Inflammatory macrophage (primary cell): Measurements from ENCODE around the gene STAC.
A peak's percentile ranks its signal among the peaks of the same experiment; 100 is the strongest.
"Not testable (repeated sequence)": the region's sequence is repeated elsewhere in the genome, so short reads cannot be mapped to it uniquely, and the experiment has no call there.

ENCODE experiments used
- DNase-seq, 2 donors: peaks; one replicate each; pipeline ENCODE4 v3.0.0-alpha.2; 2020 to 2022

STAC gene

DNA sequence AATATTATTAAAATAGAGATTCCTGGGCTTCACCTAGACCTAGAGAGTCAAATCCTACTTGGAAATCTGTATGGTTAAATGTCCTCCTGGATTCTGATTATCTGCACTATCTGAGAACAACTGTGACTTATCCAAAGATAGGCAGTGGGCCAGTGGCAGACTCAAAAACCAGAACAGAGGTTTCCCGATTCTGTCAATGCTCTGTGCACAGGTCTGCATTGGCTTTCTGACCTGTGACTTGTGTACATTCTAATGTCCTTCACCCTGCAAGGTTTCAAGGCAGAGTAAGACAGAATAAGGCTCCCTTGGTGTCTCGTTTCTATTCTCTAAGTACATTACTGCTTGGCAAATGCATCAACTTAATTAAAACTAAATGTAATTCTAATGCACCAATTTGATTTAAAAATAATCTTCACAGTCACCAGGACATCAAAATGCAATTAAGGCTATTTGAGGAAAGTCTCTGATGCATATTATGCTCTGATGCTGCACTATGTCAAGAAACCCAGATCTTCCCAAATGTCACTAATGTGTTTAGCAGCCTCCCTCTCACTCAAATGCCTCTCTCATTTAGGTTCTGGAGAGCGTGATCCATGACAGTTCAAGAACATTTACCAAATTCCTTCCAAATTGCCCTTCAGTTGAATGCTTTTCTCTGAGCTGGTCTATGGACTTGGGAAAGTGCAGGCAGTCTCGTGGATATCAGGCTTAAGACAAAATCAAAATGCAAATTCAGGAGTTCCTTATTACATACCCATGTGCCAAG is 140.1 kb downstream of the STAC start:
- no peak for DNase-seq

DNA sequence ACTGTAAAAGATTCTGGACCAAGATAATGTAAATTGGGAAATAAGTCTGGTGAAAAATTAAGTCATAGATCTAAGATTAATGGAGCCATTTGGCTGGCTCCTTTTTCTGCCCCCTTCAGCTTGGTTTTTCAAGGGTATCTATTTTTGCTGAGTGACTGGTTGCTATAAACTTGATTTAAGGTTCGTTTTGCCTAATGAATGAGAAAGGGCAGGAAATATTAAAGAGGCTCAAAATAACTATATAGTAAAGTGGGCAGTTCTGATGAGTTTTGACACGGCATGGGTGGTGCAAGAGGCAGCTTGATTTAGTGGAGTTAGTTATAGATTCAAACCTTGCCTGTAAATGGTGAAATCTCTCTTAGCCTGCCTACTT is 140.7 kb downstream of the STAC start:
- DNase-seq = no peak

DNA sequence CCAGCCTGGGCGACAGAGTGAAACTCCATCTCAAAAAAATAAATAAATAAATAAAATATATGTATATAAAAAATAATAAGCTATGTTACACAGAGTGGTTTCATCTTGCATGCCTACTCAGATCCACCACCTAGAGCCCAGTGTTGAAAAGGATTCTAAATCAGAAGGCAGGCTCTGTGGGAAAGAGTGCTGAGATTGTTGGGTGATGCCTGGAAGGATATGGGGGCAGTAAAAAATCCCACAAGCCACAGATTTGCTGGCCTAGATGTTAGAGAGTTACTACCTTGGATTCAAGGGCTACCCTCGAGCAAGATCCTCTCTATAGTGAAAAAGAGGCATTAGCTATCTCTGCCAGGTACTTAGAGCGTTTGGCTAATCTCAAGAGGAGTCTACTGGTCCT is 144.3 kb downstream of the STAC start:
- DNase-seq = no peak

DNA sequence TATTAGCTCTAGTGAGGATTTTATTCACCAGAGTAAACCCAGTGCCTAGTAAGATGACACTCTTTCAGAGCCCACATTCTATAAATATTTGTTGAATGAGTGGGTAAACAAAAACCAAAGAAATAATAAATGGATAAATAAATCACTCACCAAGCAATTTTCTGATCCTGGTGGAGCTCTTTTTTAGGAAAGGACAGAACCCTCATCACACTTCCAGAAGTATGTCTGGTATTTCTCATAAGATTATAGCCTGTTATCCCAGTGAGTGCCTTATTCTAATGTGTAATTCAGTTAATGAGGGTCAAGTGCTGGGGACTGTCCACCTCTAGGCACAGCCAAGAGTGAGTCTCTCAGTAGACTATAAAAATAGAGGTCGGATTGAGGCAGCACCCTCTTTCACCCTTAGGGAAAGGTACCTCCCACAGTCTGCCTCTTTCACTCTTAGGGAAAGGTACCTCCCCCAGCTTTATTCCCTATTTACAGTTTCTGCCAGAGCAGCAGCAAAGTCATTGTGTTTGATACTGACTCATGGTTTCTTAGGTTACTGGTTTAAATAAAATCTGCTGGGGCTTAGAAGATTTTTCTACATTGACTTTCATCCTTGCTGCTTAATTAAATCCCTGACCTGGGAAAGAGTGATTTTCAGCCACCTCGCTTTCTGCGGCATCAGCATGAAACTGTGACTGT is 145.0 kb downstream of the STAC start:
- no peak for DNase-seq

DNA sequence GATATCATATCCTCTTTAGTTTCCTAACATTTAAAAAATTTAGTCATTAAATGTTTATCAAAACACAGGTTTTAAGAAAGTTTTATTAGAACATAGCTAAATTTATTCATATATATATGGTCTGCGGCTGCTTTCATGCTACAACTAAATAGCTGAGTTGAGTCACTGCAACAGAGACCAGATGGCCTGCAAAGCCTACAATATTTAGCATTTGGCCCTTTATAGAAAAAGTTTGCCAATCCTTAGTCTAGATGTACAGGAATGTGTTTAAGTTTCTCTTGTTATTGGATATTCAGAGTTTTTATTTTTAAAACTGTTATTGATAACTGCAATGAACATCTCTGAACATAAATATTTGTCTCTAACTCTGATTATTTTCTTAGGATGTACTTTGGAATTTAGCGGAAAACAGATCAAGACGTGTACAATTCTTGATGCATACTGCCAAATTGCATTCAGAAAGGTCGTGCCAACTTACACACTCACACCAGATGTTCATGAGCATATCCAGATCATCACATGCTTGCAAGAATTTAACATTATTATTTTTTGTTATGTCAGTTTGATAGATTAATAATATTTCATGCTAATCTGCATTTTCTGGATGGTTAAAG is 157.9 kb downstream of the STAC start:
- no peak for DNase-seq

DNA sequence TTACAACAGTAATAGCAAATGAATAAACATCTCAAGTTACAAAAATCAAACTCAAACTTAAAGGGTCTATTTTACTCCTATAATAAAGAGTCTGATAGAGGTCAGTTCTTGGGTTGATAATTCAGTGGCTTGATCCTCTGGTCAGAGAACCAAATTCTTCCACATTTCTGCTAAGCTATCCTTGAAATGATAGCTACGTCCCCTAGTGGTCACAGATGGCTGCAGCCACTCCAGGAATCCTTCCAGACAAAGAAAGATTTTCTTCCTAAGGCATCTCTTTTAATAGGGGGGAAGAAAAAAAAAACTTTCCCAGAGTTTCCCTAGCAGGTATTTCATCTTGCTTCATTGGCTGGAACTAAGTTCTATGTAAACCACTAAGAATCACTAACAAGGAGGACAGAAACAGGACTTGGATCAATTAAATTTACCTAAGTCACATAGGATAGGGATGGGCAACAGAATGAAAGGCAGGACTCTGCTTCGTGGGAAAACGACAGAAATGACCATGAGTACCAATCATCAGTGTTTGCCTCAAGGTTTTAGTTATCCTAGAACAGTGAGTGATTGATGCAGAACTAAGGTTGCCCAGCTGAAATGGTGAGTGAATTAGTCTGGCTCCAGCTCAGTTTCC is 160.7 kb downstream of the STAC start:
- peak; percentile 32 to 50 for DNase-seq

DNA sequence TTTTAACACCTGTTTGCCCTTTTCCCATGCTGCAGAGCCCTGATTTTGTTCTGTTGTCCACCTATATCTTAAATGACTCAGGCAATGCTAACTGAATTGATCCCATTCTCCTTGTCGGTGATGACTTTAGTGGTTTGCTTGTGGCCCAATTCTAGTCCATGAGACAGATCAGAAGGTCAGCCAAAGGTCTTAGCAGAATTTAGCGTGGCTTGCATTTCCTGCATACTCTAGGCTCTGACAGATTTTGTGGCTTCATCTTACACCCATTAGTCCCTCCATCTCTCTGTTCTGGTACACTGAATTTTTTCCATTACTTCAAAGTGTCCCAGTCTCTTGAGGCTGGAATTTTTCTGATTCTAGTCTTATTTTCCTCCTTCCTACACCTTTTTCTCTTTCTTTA is 161.9 kb downstream of the STAC start:
- DNase-seq = no peak

DNA sequence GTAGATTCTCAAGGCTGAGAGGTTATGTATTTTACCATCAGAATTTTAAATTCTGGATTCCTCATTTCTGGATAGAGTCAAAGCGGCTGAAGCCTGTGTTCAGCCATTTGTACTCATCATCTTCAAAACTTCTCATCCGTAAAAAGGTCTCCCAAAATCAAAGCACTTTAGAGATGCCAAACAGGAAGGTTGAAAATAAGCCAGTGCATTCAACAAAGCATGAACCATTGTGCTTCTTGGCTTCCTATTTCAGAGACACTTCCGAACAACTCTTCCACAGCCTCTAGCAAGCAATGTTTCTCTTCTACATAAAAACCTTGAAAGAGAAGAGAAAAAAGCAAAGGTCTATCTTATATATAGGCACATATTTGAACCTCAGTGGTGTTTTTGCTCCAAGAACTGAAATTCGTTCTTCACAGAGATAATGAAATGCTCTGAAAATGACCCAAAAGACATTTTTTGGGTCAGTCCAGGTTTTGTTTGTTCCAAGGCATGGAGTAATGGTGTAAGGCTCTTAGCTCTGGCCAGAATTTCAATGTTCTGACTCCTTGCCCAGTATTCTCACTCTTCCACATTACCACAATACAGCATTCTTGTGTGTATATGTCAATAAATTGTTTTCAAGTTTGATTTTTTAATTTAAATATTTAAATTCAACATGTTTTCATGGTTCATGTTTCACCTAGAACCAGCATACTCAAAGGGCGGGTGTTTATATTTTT is 163.1 kb downstream of the STAC start:
- no peak for DNase-seq

DNA sequence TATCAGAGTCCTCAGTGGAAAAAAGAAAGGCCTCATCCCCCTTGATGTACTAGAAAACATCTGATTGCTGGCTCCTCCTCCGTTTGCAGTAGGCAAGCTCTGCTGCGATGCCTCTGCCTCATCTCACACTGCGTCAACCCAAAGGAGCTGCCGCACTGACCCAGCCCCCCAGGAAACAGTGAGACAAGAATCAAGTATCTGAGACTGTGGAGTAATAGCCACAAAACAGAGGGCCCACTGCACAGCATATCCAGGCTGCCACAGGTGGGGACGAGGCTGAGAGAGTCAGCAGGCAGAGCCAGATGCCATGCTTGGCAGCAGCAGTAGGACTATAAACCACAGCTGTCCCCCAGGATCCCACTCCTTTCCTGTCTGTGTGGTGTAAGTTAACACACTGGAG is 165.9 kb downstream of the STAC start:
- DNase-seq = no peak

DNA sequence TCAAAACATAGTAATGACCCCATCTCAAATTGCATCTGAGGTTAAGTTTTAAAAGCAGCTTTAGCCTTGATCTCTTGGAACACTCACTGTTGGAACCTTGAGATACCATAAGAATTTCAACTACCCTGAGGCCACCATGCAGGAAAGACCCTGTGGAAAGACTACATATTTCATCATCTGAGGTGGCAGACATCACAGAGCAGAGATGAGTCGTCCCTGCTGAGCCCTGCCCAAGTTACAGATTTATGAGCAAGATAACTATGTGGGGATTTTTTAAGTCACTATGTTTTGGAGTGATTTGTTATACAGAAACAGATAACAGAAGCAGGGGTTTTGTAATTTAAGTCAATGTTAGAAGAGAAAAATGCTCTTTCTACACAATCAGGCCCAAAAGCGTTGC is 168.4 kb downstream of the STAC start:
- DNase-seq = no peak

DNA sequence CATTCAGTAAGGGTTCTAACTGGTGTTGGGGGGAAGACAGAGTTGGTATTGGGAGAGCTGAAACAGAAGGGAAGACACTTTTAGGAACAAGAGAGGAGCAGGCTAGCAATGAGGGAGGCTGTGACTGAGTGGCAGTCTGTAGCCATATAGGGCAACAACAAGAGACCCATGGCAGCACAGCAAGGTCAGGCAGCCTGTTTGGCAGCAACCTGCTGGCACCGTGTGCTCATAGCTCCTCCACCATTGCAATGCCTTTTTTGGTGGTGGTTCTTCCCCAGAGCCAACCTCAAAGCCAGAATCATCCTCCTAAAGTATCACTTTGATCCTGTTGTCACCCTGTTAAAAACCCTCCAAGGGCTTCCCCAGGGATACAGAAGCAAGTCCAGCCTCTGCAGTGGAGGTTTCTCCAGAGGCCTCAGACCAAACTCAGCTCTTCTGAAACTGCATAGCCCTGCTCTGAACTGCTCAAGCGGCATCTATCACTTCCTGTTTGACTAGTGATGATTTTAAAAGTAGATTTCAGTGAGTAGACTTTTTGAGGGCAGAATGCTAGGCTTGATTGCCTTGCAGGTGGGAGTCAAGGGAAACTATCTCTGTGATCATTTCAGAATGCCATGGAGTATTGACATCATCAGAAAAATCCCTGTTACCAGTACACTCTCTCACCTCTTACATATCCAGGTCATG is 176.9 kb downstream of the STAC start:
- DNase-seq = no peak

DNA sequence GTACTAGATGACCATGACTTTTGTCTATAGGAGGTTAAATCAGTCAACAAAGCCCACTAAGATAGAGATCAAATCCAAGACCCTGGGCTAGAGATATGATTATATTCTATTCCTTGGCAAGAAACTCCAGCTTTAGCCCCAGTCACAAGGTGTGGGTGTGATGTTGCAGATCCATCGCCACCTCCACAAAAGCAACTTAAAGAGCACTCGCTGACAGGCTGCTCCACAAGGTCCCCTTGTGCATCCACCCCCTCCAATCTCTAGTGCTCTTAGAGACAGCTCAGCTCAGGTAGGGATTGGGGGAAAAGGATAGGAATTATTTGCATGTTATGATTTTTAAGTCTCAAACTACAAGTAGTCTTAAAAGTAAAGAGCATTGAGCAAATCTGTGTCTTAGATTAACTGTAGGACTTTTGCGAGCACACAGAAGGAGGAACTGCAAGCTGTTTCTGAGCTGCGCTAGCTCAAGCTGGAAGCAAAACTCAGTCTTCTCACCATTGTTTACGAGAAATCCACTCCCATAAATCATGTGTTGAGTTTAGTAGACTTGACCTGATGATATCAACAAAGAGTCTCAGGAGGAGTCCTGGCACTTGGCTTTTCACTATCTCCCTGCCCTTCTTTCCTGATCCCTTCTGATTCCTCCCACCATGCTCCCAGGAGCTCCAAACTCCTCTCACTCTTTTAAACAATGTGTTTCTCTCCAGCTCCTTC is 177.6 kb downstream of the STAC start:
- DNase-seq = no peak

DNA sequence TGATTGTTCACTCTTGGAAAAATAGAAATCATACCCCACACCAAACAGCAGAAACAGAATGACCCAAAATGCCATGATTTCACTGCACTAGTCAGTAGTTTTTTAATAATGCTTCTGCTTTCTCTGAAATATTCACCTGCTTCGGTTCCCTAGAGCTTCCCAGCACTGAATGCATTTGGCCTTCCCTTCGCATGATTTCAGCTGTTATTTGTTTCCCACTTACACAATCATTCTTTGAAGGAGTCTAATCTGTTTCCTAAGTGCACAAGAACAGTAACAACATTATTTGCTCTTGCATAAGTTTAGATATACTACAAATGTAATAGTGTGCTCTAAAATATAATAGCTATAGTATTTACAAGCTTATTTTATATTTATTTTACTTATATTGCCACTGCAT is 178.7 kb downstream of the STAC start:
- no peak for DNase-seq

DNA sequence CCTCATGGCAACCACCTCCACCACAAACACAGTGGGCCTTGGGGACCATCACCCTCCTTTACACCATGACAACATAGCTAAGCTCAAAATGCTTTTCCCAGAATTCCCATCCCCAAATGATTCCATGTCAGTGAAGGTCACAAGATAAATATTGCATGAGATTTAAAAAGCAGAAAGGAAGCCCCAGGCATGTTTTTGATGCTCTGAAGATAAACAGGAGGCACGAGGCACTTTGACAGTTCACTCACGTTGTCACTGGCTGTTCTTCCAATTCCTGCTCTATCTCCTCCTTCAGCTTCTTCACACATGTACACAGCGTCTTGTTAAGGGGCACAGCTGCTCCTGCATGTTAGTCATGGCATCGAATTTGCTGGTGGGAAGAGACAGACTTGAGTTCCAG is 180.4 kb downstream of the STAC start:
- DNase-seq = no peak

DNA sequence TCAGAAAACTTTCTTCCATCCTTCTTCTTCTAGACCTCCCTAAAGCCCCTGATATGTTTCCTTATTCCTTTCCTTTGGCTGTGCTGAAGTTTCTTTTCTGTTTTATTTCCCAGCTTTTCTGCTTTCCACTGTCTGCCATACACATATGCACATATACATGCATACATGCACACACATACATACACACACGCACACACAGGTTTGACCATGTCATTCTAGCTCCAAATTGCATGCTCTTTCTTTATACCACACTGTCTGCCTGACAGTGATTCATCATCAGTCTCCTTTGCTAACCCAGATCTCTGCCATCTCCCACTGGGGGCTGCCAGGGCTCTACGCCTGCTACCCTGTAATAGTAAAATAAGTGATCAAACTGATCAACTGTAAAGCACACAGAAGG is 181.3 kb downstream of the STAC start:
- no peak for DNase-seq

DNA sequence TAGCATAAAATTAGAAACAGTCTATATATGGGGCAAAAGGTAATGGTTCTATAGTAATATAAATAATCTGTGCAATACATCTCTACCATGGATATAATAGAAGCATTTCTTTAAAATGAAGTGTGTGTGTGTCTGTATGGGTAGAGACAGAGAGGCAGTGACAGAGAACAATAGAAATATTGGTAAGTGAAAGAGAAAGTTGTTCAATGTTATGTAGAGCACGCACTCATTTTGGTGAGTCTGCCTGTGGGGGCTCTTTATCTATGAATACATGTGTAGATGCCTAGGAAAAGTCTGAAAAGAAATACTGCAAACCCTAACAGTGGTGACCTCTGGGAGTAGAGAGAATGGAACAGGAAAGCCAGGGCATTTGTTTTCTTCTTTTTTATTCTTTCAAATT is 182.6 kb downstream of the STAC start:
- DNase-seq = no peak

DNA sequence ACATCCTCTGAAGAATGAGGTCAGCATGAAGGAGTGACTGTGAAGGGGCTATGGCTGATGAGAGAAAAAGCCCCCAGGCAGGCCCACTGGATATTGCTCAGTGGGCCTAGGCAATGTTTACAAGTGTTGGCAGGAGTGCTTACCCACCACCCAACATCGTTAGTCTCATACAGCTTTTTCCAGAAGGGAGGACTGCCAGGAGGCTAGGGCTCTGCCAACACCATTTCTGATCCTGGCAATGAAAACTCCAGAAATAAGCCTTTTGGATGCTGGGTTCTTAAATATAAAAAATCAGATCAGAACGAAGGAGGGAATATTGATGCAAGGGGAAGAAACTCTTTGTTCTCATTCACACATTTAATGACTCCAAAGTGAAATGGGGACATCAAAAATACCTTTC is 194.9 kb downstream of the STAC start:
- DNase-seq = no peak

DNA sequence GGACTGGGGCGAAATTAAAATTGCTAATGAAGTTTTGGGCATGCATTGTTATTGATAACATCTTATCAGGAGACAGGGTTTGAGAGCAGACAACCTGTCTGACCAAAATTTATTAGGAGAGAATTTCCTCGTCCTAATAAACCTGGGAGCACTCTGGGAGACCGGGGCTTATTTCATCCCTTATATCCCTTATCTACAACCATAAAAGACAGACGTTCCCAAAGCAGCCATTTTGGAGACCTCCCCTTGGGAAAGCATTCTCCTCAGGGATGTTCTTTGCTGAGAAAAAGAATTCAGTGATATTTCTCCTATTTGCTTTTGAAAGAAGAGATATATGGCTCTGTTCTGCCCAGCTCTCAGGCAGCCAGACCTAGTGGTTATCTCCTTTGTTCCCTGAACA is 198.1 kb downstream of the STAC start:
- not testable (repeated sequence) for DNase-seq

DNA sequence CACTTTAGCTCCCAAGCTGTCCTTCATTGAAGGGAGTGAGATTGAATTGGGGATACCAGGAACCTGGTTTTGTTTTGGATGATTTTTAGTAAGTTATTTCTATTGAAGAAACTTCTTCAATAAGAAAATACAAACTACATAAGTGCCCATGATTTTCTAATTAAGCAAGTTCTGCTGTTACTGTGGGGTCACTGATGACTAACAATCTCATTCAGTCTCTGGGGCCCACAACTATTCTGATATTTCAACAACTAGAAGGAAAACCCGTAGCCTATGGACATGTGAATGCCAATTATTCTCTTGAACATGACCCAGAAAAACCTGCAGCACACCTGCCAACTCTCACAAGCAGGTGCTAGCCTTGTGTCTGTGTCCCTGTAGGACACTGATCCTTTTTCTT is 199.4 kb downstream of the STAC start:
- no peak for DNase-seq

DNA sequence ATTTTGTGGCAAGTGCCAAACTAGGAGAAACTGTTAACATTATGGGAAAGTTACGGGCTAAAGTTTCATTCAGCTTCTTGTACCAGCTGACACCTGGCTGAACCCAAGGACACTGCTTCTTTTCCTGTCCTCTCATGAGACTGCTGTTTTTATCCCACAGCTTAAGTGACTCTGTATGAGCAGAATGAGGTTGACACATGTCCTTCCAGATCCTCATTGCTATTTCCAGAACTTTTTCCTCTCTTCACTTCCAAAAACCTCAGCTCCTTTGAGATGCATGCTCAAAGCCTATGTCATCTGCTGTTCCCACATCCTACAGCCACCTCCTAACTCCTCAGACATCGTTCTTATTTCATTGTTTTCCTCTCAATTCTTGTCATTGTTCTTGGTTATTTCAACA is 200.4 kb downstream of the STAC start:
- DNase-seq = no peak

DNA sequence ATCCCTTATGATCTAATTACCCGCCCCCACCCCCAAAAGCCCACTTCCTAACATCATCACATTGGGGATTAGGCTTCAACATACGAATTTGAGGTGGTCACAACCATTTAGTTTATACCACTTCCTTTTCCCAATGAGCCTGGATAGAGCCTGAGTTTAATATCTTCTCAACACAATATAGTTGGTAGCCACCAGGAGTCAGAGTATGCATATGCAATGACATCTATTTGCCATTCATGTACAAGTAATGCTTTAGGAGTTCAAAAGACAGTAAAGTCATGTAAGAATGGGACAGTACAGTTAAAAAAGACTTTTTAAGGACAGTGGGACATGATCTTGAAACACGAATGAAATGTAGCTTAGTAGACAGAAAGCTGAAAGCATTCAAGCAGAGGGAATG is 211.7 kb downstream of the STAC start:
- DNase-seq = no peak

DNA sequence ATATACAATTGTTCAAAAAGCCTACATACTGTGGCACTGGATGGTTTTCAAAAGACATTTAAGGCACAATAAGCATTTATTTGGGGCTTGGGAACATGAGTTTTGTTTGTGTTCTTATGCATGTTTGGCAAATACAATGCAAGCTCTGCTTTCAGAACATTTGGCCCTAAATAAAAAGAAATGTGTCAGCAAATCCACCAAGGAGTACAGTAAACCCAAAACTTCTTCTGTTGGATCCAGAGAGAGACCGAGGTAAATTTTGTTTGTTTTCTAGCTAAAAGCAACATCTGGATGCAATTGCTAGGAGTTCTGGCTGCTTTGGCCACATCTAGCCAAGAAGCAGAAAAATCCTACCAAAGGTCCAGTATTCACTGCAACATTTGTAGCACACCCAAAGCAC is 215.2 kb downstream of the STAC start:
- no peak for DNase-seq
